GM19372 (cell line): ENCODE measurements around the gene LRP1B.
"Not testable (repeated sequence)": the region's sequence is repeated elsewhere in the genome, so short reads cannot be mapped to it uniquely, and the experiment has no call there.

Experiments
- ATAC-seq: cut with Tn5 transposase; IDR thresholded peaks from one replicate; pipeline ENCODE4 v1.9.1; 2021; ENCODE audit warnings: mild to moderate bottlenecking, low read depth, moderate library complexity; ENCODE audit not compliant: unreplicated experiment

Gene LRP1B

DNA sequence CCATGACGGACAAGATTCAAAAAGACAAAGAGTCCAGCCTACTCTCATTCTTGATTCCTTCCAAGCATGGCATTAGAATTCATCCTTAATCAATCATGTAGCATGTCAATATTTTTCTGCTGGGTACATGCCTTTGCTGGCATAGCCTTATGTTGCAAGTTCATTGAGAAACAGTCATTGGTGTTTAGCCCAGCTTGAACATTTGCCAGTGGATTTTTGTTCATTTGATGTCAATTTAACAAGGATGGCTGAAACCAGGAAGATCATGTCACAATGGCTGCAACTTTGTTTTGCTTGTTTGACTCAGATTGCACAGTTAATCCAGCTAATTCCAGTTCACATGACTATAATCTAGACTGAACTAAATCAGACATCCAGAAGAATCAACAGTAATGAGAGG, 1132.2 kb downstream of the LRP1B start:
- no peak for ATAC-seq

DNA sequence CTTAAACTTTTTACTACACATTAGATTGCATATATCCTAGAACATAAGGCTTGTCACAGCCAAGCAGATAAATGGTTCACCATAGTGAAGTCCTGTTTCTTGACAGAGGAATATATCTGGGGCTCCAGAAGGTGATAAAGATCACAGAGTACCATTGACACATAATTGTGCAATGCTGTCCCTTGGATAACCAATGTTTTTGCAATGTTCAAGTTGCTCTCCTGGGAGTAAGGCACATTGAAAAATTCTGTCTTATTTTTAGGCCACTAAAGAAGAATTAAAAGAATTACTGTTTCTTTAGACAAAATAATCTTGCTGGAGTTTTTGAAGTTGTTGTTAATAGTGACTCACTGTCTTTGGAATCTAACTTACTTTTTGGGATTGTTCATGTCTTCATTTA, 1132.8 kb downstream of the LRP1B start:
- ATAC-seq, result no peak

DNA sequence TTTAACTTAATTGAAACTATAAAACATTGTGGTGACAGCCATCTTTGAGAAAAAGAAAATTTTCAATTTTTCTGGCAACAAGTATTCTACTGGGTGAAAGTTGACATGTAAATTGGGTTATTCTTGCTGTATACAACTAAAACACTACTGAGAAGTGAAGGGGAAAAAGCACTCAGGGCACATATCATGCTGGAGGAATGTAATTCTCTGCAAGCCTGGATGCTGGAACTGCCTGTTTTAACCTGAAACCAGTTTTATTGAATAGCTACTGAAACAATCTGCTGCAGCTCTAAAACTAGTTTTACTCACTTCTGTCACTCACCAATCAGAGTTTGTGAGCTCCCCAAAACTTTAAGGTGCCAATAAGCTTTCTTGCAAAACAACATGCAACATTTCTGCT, 1136.0 kb downstream of the LRP1B start:
- no peak for ATAC-seq

DNA sequence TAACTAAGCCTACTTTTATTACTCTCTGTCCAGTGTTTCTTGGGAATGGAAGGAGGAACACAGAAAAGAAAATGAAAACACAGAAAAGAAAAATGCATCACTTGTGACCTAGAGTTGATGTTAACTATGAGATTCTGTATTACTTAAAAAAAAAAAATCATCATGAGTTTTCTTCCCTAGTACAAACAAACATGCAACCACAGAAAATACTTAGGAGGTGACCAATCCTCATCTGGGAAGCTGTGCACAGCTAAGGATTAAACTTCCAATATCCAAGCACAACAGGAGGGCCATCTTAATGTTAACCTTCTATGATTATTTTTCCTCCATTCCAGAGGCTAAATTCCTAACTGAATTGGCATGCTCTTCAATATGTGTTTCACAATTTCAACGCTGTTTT, 1140.4 kb downstream of the LRP1B start:
- ATAC-seq, result no peak

DNA sequence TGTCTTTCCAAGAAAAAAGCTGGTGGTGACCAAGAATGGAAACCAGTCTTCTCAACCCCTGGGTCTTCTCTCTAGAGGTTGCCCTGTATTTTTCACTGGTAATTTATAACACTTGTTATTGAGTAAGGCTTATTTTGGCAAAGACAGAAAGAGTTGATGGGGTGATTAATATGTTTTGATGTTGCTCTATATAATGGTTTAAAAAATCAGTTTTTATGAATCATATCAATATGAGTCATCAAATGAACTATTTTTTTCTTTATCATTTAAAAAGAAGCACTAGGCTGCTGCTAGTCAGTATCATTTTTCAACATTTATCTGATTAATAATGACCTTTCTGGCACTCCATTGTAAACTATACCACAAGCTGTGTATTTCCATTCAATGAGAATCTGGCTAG, 1142.2 kb downstream of the LRP1B start:
- ATAC-seq, result no peak

DNA sequence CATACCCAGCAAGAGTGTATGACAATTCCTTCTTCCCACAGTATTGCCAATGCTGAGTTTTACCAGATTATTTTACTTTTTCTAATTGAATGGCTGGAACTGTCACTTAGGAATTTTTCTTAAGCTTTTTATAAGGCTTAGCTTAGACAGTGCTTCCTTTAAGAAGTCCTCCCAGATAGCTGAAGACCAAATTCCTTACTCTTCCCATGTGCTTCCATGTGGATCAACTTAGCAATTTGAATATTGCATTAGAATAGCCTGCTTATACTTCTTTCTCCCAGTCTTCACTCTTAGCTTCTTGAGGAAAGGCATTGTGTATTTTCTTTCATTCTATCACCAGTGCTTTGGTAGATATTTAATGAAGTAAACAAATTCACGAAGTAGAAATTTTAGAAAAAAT, 1144.4 kb downstream of the LRP1B start:
- no peak for ATAC-seq

DNA sequence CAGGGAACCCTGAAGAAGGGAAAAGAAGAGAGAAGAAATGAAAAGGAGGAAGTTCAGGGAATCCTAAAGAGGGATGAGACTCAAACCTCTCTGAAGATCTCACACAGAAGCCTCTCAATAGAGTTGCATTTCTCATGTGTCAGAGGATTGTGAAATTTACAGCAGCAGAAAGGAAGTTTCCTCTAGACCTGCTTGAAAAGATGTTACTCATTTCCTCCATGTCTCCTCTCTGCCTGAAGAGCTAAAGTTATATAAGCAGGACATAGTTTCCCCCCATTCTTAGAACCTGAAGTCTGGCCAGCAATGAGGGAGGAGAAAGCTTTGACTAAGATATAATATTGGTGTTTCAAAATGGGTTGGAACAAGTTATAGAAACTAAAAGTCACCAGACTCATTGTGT, 1155.6 kb downstream of the LRP1B start:
- ATAC-seq, result no peak

DNA sequence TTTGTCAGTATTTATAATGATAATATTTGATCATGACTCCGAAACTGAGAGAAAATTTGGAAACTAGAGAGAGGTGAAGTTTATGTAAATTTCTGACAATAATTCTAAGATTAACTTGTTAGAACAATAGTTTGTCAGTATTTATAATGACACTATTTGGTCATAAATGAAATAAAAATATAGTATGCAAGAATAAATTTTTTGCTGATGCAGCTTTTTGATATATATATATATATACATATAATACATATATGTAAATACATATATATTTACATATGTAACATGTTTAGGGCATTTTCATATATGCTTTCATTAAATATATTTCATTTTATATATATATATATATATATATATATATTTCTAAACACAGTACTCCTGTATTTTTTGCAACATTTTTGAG, 1158.1 kb downstream of the LRP1B start:
- no peak for ATAC-seq

DNA sequence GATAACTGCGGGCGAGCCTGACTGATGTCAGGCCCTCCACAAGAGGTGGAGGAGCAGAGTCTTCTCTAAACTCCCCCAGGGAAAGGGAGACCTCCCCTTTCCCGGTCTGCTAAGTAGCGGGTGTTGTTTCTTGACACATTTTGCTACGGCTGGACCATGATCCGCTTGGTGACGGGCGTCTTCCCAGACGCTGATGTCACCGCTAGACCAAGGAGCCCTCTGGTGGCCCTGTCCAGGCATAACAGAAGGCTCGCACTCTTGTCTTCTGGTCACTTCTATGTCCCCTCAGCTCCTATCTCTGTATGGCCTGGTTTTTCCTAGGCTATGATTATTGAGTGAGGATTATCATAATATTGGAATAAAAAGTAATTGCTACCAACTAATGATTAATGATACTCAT, 1166.5 kb downstream of the LRP1B start:
- not testable (repeated sequence) for ATAC-seq

DNA sequence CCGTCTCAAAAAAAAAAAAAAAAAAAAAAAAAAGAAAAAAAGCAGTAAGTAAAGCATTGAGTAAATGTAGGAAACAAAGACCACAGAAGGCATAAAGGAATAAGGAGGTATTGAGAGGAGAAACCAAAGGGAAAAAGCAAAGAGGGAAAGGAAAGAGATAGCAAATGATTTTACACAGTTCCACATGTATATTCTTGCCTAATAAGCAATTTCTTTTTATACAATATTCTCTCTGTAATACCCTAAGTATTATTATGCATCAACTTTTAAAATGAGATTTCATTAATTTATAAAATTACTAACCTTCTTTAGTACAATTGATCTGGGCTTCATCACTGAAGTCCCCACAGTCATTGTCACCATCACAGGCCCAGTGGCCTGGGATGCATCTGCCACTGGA, 1180.9 kb downstream of the LRP1B start:
- no peak for ATAC-seq

DNA sequence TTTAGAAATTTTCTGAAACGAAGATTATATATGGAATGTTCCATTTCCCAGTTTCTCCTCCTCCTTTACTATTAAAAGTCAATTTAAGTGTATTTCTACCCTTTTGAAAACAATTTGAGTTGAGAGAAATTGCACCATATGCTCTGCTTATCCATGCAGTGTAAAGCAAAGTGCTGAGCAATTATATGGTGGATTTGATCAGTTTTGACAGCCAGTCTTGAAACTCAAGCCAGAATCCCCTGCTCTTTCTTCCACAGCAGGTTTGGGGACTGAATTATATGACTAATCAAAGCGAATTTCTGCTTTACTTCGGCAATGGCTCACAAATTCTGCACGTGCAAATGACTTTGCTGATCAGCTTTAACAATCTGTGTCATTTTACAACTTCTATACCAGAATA, 1183.6 kb downstream of the LRP1B start:
- ATAC-seq, result no peak

DNA sequence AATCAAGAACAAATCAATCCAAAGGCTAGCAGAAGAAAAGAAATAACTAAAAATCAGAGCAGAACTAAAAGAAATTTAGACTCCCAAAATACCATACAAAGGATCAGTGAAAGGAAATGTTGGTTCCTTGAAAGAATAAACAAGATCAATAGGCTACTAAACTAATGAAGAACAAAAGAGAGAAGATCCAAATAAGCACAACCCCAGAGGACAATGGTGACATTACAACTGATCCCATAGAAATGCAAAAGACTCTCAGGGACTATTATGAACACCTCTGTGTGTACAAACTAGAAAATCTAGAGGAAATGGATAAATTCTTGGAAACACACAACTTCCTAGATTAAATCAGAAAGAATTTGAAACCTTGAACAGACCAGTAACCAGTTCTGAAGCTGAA, 1186.9 kb downstream of the LRP1B start:
- ATAC-seq, result no peak

DNA sequence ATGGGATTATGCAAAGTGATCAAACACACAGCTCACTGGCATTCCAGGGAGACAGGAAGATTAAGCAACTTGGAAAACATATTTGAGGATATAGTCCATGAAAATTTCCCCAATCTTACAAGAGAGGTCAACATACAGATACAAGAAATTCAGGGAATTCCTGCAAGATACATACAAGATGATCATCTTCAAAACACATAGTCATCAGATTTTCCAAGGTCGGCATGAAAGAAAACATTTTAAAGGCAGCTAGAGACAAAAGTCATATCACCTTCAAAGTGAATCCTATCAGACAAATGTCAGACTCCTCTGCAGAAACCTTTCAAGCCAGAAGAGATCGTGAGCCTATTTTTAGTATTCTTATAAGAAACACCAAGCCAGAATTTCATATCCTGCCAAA, 1188.5 kb downstream of the LRP1B start:
- no peak for ATAC-seq

DNA sequence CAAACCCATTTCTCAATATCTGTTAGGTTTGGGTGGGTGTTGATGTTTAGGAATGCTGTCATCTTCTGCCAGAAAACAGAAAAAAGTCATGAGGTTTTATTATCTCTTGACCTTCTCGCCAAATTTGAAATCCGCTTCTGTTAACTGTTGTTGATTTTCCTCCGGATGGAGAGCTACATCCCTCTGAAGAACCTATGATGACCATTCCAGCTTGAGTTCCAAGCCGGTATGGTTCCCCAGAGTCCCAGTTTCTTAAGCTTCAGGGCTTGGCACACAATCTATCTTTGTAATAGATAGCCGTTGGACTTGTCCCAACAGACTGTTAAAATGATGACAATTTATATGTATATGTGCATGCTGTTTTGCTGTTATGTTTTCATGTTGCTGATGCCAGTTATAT, 1201.0 kb downstream of the LRP1B start:
- ATAC-seq, result no peak

DNA sequence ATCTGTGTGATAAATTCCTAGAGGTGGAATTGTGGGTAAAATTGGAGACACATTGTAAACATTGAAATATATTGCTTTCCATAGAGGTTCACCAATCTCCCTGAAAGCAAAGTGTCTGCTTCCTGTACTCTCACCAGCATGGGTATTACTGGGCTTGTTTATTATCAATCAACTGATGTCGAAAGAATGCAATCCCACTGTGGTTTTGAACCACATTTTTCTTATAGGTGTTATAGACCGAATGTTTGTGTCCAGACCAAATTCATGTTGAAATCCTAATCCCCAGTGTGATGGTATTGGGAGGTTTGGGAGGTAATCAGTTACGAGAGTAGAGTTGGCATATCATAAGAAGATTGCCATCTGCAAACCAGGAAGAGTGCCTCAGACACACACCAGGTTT, 1212.4 kb downstream of the LRP1B start:
- ATAC-seq, result no peak

DNA sequence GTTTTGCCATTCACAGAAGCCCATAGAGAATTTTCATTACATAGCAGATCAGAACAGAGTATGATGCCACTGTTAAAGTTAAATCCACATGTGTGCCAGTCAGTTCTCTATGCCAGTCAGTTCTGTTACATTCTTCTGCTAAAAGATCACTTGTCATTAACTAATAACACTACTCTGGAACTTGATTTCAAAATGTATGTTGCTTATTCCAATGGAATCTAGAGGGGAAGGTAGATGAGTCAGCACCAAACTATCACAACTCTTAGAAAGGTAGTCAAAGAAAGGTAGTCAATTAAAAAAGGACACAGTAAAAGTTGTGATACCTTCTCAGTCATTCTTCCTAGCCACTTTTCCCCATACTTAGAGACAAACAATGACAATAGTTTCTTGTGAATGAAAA, 1214.4 kb downstream of the LRP1B start:
- ATAC-seq, result no peak

DNA sequence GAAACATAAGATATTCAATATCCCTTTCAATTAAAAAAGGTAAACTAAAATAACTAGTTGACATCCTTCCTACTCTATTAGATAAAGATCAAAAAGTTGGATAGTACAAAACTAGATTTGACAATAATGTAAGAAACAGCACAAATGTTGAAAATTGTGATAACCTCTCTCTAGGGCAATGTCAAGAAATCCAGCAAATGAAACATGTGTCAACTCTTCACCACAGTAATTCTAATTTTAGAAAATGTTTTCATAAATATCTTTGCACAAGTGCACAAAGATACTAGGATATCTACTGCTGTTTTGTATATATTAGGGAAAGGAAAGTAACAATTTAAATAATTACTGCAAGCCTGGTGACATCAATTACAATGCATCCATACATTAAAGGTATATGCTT, 1220.1 kb downstream of the LRP1B start:
- no peak for ATAC-seq

DNA sequence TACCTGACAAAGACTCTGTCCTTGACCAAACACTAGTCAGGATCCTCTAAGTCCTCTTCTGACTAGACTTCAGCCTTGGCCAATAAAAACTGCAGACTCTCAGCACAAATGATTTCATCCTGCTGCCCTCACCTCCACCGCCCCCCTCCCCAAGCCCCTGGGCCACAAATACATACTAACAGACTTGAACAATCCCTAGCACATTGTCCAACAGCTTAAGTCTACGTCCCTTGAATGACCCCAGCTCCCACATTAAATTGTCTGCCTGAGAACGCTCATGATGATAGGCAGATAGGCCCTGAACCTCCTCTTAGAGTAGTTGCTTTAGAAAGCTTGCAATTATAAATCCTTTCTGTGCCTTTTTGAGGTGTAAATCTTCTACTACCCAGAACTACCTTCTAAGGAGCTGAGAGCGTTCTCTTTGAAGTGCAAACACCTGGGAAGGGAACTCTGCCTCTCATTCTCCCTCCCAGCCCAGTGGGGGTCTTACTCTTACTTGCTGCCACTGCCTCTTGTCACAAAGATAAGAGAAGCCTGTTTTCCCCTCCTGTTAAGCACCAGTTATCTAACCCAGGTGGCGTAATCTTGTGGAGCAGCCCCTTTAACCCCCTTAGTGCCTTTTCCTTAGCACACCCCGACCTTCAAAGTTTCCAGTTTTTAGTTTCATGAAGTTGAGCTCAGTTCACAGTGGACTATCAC, 1225.6 kb downstream of the LRP1B start:
- ATAC-seq, result no peak

DNA sequence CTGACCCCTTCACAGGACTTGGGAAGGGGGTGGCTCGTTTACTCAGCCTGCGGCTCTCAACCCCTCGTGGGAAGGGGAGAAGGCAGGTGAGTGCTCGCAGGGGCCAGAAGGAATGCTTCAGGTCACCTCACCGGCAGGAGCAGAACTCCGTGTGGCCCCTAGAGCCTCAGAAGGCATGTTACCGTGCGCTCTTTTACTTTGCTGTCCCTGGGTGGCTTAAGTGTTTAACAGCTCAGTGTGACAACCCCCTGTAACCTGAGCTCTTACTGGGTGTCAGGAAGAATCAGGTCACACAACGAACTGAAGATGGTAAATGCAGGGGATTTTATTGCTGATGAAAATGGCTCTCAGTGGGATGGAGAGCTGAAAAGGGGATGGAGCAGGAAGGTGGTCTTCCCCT, 1235.4 kb downstream of the LRP1B start:
- ATAC-seq, result no peak

DNA sequence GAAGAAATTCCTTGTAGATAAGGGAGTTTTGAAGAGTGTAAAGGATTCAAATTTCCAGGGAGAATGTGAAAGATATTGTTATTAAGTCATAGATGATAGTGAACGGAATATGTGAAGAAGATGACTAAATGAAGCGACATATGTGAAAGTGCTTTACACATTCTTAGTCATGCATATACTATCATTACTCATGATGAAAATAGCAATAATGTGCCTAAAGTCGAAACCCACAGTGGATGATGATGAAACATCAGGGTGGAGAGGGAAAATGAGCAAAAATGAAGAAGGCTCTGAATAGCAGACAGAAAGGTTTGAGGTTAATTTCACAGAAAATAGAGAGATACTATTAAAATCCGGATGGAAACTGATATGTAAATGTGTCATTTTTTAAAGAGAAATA, 1237.1 kb downstream of the LRP1B start:
- no peak for ATAC-seq

DNA sequence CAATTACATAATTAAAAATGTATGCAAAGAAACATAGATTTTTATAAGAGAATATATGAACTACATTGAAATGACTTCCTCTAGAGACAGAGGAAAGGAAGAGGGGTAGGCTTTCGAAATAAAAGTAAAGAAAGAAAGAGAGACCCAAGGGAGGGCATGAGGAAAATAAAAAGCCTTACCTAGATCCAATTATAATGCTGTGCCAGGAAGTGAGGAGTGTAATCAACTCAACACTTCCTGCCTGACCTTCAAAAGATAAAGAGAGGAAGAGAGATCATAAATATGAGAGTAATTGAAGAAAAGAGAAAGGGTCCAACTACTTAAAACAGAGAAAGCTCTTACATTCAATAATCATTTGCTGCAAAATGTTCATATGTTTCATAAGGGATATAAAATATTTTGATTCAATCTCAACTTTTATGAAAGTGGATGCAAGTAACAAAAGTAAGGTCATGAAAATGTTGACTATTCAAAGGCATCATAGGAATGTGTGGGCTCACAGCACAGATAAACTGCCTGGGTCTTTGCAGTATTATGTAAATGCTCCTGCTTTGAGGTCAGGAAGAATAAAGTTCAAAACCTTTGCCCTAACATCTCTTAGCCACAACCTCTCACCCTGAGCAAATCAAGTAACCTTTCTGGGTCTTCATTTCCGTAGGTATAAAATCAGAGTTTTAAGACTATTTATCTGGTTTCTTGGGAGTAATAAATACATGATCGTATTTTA, 1237.7 kb downstream of the LRP1B start:
- ATAC-seq, result no peak

DNA sequence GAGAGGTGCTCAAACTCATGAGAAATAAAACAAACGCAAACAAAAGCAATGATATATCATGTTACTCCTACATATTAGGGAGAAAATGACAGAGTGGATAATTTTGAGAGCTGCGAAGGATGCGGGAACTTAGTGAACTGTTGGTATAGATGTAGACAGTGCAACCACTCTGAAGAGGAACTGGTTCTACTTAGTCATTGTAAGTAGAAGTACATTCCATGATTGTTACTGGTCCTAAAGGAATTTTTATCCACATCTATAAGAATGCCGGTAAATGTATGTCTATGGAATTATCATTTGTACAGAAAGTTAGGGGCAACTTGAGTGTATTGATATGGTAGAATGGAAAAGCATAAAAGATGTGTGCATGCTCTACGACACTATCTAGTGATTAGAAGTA, 1238.4 kb downstream of the LRP1B start:
- ATAC-seq, result no peak
